Measurements from ENCODE around the gene DNAH10. TPM values are rescaled to one million over a fixed set of nuclear protein-coding genes. Genes with fewer than 3 reads are reported as not detected.
"Not testable (repeated sequence)": the region's sequence is repeated elsewhere in the genome, so short reads cannot be mapped to it uniquely, and the experiment has no call there.

DNAH10 gene
- total RNA-seq, 1 experiment from 2014 or later: 0.06 TPM

- DNase-seq (ENCODE audit: low read depth): no peak
Measured at GRCh38 chr12:123748661-123749060, 13.4 kb upstream of the DNAH10 start.

DNA sequence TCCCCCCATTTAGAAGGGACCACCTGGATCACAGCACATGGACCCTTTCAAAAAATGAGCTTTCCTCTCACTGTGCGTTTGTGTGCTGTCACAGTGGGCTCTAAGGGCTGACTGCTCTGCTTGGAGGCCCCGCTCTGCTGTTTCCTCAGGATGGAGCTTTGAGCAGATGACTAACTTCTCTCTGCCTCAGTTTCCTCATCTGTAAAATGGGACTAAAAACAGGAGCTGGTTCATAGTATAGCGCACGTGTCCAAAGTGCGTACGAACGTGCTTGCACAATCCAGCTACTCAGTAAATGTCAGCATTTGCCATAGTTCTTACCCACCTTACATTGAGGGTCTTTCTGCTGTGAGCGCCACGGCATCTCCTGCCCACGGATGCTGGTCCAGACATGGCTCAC is 12.7 kb upstream of the DNAH10 start:
- no peak for DNase-seq (ENCODE audit: low read depth)

- no peak for DNase-seq (ENCODE audit: low read depth)
Measured at GRCh38 chr12:123750159-123750656, 11.9 kb upstream of the DNAH10 start.

DNA sequence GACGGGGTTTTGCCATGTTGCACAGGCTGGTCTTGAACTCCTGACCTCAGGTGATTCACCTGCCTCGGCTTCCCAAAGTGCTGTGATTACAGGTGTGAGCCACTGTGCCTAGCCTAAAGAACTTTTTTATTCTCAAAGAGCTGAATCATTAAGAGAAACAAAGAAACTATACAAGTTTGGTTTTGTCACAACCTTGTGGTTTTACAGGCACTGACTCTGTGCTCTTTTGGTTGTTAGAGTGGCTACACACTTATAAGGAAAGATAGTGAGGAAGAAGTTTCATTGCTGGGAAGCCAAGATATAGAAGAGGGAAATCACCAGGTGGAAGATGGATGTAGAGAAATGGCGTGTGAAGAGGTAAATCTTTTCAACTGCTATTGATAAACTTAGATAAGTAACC is 10.1 kb upstream of the DNAH10 start:
- DNase-seq (ENCODE audit: low read depth): no peak

DNA sequence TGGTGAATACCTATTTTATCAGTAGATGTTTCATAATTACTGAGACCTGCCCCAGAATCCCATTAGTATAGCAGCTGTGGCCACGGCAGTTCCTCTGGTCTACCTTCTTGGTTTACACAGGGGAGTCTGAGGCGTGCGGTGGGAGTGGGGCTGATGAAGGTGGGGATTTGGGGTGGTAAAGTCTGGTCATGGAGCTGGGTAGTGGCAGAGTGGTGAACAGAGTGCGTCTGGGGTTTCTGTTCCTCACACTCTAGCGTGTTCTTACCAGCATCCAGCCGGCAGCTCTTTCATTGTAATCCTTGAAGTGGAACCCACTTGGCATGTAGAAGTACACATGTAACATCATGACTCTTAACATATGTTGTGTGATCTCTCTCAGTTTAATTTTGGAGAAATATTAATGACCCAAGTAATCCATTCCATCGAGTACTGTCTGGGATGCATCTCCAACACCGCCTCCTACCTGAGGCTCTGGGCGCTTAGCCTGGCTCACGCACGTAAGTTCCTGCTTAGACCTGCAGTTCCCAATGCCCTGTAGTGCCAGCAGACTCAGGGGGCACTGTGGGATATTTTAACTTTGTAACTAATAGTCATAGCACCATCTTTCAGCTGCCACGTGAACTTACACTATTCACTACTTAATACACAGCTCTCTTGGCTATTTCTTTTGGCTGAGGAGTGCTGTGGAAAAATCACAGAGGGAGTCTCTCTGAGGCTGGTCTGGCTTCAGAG is 7.9 kb upstream of the DNAH10 start:
- DNase-seq (ENCODE audit: low read depth): no peak

DNA sequence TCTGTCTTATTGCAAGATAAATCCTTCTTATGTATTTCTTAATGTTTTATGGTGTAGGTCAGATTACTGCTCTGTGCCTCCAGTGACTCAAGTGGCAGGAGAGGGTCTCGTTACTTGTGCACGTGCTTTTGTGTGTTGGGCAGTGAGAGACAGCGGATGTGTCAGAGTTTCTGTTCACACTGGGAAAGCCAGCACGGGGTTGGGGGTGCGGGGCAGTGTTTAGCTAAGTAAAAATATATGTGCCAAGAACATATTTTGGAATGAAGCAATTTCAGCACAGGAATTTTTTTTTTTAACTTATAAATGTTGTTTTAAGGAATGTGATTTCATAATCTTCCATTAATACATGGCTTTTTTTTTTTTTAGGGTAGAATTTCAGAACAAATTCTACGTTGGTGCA is 4.5 kb upstream of the DNAH10 start:
- DNase-seq (ENCODE audit: low read depth): no peak

DNA sequence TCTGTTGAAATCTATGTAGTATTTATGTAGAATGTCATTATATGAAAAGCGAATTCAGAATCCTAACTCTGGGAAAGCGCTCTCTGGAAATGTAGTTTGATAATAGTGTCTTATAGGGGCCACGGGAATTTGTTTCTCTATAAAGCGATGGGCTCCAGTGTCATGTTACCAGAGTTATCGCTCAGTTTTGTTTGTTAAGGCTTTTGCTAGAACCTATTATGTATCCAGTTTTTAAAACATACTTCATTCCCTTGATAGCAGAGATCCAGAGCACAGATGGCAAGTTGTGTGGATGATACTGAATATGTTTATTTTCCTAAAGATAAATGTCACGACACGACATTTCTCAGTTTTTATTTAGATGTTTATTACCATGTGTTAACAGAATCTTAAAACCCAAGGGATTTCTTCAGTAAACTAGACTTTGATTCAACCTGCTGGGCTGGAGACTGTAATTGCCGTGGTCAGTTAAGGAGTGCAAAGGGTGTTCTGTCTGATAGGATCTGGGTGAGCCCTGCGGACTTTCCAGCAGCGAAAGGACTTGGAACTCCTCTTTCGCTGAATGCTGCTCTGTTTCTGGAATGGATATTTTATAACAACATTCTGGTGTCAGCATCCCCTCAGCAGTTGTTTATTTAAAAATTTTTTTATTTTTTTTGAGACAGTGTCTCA is 1.7 kb upstream of the DNAH10 start:
- no peak for DNase-seq (ENCODE audit: low read depth)

- no peak for DNase-seq (ENCODE audit: low read depth)
Measured at GRCh38 chr12:123762715-123763052, 583 bp downstream of the DNAH10 start.

DNA sequence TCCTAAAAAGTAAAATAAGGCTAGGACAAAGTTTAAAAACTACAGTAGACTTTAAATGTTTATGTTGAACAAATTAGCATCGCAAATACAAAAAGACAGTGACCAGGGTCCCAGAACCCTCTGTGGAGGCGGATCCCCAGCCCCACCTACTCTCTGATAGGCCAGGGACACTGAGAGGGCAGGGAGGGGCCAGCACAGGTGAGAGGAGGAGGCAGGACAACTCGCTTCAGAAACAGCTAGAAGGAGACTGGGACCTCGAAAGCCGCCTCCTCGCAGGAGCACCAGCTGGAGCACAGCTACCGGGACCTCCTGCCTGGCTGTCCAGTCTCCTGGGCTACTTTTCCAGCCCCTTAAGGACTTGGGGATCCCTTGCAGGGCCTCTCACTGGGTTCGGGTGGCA is 992 bp downstream of the DNAH10 start:
- no peak for DNase-seq (ENCODE audit: low read depth)

DNA sequence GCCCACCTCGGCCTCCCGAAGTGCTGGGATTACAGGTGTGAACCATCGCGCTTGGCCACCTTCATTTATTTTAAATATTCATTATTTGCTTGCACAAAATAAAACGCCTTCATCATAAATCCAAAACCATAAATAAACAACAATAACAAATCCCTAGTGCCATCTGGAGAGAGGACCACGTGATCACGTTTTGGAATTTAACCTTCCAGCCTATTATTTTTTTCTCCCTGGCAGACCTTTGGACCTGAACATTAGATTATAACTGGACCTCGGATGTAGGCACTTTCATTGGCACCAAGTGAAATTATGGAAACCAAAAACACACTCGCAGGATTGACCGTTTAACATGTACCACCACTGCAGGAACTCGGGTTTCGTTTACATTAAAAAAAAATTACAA is 2.0 kb downstream of the DNAH10 start:
- no peak for DNase-seq (ENCODE audit: low read depth)

GRCh38 chr12:123765504-123766035 is 3.5 kb downstream of the DNAH10 start:
- no peak for DNase-seq (ENCODE audit: low read depth)

- DNase-seq (ENCODE audit: low read depth): no peak
Measured at GRCh38 chr12:123767613-123768012, 5.5 kb downstream of the DNAH10 start.

- no peak for DNase-seq (ENCODE audit: low read depth)
Measured at GRCh38 chr12:123771261-123771660, 9.2 kb downstream of the DNAH10 start.

DNA sequence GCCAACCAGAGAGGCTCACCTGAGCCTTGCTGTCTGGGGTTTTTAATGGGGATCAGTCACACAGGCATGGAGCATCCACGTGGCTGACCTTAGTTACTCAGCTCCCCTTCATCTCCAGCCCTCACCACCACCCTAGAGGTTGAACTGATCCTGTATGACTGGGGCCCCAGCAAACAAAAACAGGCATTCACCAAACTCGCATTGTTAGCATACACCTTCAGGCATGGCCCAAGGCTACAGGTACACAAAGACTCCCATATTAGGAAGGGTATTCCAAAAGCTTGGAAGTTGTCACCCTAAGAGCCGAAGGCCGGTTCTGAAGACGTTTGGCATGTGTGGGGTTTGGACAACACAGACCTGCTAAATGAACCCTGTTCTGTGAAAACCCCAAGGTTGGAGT is 10.0 kb downstream of the DNAH10 start:
- DNase-seq (ENCODE audit: low read depth): no peak

DNA sequence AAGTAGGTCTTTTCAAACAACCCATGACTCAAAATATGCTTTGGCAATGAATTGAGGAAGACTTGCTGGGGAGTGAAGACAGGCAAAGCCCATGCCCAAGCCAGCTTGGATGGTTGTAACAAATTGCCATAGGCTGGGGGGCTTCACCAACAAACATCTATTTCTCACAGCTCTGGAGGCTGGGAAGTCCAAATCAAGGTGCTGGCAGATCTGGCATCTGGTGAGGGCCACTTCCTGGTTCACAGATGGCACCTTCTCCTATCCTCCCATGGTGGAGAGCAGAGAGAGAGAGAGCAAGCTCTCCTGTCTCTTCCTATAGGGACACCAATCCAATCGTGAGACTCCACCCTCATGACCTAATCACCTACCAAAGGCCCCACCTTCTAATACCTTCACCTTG is 11.3 kb downstream of the DNAH10 start:
- no peak for DNase-seq (ENCODE audit: low read depth)

DNA sequence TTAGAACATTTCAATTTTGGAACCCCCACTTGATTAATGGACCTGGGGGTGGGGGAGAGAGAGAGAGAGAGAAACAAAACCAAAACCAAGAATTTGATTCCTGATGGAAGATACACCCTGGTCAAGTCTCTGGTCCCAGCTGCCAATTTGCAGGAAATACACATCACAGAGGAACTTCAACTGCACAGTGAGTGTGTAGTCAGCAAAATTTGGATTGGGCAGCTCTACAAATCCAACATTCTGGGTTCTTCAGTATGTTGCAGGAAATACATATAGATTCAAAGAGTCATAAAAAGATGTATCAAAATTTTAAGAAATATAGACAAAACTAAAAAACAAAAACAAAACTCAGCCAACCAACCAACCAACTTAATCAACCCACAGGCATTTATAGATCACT is 17.4 kb downstream of the DNAH10 start:
- no peak for DNase-seq (ENCODE audit: low read depth)

DNA sequence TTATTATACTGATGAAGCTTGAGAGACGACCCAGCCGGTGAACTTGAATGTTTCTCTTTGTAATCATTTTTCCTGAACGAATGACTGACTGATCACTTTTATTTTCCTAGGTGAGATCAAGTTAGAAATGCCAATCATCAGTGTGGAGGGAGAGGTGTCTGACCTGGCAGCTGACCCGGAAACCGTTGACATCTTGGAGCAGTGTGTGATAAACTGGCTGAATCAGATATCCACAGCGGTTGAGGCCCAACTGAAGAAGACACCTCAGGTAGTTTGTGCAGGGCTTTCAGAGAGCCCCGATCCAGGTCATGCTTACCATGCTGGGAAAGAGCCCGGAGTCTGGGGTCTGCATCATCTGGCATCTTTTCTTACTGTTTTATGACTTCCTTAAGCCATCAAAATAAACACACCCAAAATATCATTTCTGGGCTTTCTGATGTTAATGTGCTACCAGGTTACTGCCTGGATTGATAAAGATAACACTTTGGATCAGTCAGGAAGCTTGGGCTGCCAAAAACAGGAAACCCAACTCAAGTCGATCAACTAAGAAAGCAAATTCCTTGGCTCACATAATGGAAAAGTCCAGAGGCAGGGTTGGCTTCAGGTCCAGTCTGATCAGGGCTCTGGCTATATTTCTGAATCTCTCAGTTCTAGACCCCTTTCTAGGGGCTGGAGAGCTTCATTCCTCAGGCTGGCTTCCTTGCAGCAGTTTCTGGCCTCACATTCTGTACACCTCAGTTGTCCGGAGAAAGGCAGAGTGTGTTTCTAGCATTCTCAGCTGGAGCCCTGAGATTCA is 21.1 kb downstream of the DNAH10 start:
- DNase-seq (ENCODE audit: low read depth): no peak

DNA sequence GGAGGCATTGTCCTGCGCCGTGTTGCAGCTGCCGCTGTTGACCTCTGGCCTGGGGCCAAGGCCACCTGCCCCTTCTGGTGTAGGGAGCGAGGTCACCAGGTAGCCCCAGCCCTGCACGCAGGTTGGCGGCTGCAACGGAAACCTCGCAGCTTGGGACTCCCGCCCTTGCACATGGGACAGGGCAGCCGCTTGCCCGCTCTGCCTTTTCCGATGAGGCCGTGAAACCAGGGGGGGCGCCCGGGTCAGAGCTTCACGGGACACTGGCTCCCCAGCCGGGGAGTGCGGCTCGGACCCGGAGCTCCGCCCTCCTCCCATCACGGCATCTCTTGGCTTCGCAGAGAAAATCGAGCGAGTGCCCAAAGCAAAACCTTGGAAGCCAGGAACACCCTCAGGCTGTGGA is 25.4 kb downstream of the DNAH10 start:
- no peak for DNase-seq (ENCODE audit: low read depth)

- DNase-seq (ENCODE audit: low read depth): no peak
Measured at GRCh38 chr12:123788541-123788940, 26.4 kb downstream of the DNAH10 start.

DNA sequence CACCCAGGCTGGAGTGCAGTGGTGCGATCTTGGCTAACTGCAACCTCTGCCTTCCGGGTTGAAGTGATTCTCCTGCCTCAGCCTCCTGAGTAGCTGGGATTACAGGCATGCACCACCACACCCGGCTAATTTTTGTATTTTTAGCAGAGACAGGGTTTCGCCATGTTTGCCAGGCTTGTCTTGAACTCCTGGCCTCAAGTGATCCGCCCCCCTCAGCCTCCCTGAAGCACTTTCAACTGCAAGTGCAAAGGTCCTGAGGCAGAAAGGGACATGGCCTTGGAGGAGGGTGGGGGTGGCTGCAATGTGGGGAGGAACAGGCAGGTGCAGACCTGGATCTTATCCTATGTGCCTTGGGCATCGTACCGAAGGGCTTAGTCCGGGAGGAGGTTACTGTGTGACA is 27.3 kb downstream of the DNAH10 start:
- DNase-seq (ENCODE audit: low read depth): not testable (repeated sequence)

- DNase-seq (ENCODE audit: low read depth): no peak
Measured at GRCh38 chr12:123790905-123791467, 28.9 kb downstream of the DNAH10 start.

DNA sequence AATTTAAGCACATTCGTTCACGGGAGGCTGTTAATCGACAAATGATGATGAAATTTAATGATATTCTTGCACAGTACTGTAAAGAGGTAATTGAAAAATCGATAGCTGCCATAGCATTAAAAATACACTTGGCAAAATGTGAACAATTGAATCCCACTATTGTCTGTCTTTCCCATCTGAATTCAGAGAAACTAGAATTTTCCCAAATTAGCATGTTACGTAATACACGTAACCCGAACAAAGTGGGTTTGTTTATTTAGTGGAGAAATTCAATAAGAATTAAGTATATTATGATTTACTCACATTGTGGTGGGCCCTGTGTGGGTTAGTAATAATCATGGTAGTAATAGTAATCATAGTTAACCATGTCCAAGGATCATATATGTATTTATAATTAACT is 31.9 kb downstream of the DNAH10 start:
- no peak for DNase-seq (ENCODE audit: low read depth)

Measured in Daoy (cell line).